WTC11 (cell line): Measurements from ENCODE around the gene PIP. TPM values are rescaled to one million over a fixed set of nuclear protein-coding genes. Genes with fewer than 3 reads are reported as not detected.
"Not testable (repeated sequence)": the region's sequence is repeated elsewhere in the genome, so short reads cannot be mapped to it uniquely, and the experiment has no call there.

Source experiments
- ATAC-seq: fragments of 200-7000 bp; cut with Tn5 transposase; 2 replicates; pipeline ENCODE4 v1.10.0; 2021; ENCODE audit warnings: mild to moderate bottlenecking, moderate library complexity
- CTCF ChIA-PET: fragments of 300-600 bp; sonication (Branson Sonifier 250); formaldehyde crosslinking; loops from one replicate; lab custom pipeline; 2021; ENCODE audit warnings: antibody characterized with exemption; lab: Charles Lee
- POLR2A ChIA-PET: fragments of 350-600 bp; sonication (Branson Sonifier 250); formaldehyde crosslinking; loops from one replicate; lab custom pipeline; 2021; ENCODE audit warnings: antibody characterized with exemption; lab: Charles Lee
- DNase-seq: peaks from one replicate; pipeline ENCODE4 v3.0.0; 2021; ENCODE audit warnings: low spot score
- H3K27ac Mint-ChIP-seq: 2 replicates; pipeline ENCODE4 v1.8.0; 2021; ENCODE audit warnings: mixed read lengths
- H3K27me3 Mint-ChIP-seq: 2 replicates; pipeline ENCODE4 v1.8.0; 2021; ENCODE audit warnings: low read depth, mild to moderate bottlenecking, moderate library complexity, mixed read lengths
- H3K36me3 Mint-ChIP-seq: 2 replicates; pipeline ENCODE4 v1.8.0; 2021; ENCODE audit warnings: mixed read lengths
- H3K4me1 Mint-ChIP-seq: 2 replicates; pipeline ENCODE4 v1.8.0; 2022; ENCODE audit warnings: mixed read lengths
- H3K4me3 Mint-ChIP-seq: 2 replicates; pipeline ENCODE4 v1.8.0; 2021; ENCODE audit warnings: mild to moderate bottlenecking, moderate library complexity, mixed read lengths
- H3K9me3 Mint-ChIP-seq: 2 replicates; pipeline ENCODE4 v1.8.0; 2021; ENCODE audit warnings: mixed read lengths
- AR ChIP-seq: fragments of 250-450 bp; sonication (Bioruptor Pico); IDR thresholded peaks from 2 replicates; pipeline ENCODE4 v1.9.0; 2021; ENCODE audit warnings: mild to moderate bottlenecking
- ELF4 ChIP-seq: sonication (generic); formaldehyde crosslinking; IDR thresholded peaks from 2 replicates; pipeline ENCODE4 v1.8.1; 2022; ENCODE audit warnings: low read depth, mild to moderate bottlenecking, moderate library complexity, missing genetic modification reagents
- FOXK1 ChIP-seq: sonication (generic); formaldehyde crosslinking; IDR thresholded peaks from 2 replicates; pipeline ENCODE4 v1.8.0; 2022; ENCODE audit warnings: mild to moderate bottlenecking, moderate library complexity, missing genetic modification reagents
- JAZF1 ChIP-seq: fragments of 250-450 bp; sonication (Bioruptor Pico); IDR thresholded peaks from 2 replicates; pipeline ENCODE4 v1.9.0; 2021; ENCODE audit warnings: moderate library complexity, mild to moderate bottlenecking, inconsistent platforms
- NFYB ChIP-seq: sonication (generic); formaldehyde crosslinking; conservative IDR thresholded peaks from 2 replicates; pipeline ENCODE4 v1.8.0; 2022; ENCODE audit warnings: low read depth, missing genetic modification reagents
- NR3C1 ChIP-seq: sonication (generic); formaldehyde crosslinking; conservative IDR thresholded peaks from 2 replicates; pipeline ENCODE4 v1.8.1; 2023; ENCODE audit warnings: low read depth, mild to moderate bottlenecking, missing genetic modification reagents
- SP1 ChIP-seq: sonication (generic); formaldehyde crosslinking; conservative IDR thresholded peaks from 2 replicates; pipeline ENCODE4 v1.8.1; 2022; ENCODE audit warnings: missing genetic modification reagents
- STAT6 ChIP-seq: sonication (generic); formaldehyde crosslinking; conservative IDR thresholded peaks from 2 replicates; pipeline ENCODE4 v1.8.1; 2023; ENCODE audit warnings: mild to moderate bottlenecking, low read depth, missing genetic modification reagents, moderate library complexity
- ZNF281 ChIP-seq: sonication (generic); formaldehyde crosslinking; IDR thresholded peaks from 2 replicates; pipeline ENCODE4 v1.8.0; 2023; ENCODE audit warnings: mild to moderate bottlenecking, missing genetic modification reagents
- ZNF317 ChIP-seq: sonication (generic); formaldehyde crosslinking; IDR thresholded peaks from 2 replicates; pipeline ENCODE4 v1.8.1; 2023; ENCODE audit warnings: low read depth, mild to moderate bottlenecking, moderate library complexity, missing genetic modification reagents, borderline replicate concordance
- ZNF396 ChIP-seq: fragments of 250-450 bp; sonication (Bioruptor Pico); IDR thresholded peaks from 2 replicates; pipeline ENCODE4 v1.8.0; 2021; ENCODE audit warnings: mild to moderate bottlenecking, moderate library complexity, borderline replicate concordance
- ZNF671 ChIP-seq: fragments of 250-450 bp; sonication (Bioruptor Pico); IDR thresholded peaks from 2 replicates; pipeline ENCODE4 v1.8.0; 2021; ENCODE audit warnings: mild to moderate bottlenecking
- total RNA-seq: library from RNA; stranded (reverse); gene quantifications from 3 replicates; pipeline ENCODE4 v1.2.3, GENCODE V29; 2021

The PIP gene
- total RNA-seq, 1 experiment from 2014 or later: not detected

- TF ChIP-seq AR (CRISPR knock-in tag) (no peak), JAZF1 (no peak), ZNF281 (CRISPR knock-in tag) (no peak), ZNF671 (CRISPR knock-in tag) (no peak)
Measured at GRCh38 chr7:143120691-143121405, 11.0 kb upstream of the PIP start (continued).

GRCh38 chr7:143123326-143123725 is 8.6 kb upstream of the PIP start:
- H3K27me3 Mint-ChIP-seq, H3K4me3 Mint-ChIP-seq, DNase-seq, H3K27ac Mint-ChIP-seq, ATAC-seq, POLR2A ChIA-PET, CTCF ChIA-PET: not testable (repeated sequence)
- H3K9me3 Mint-ChIP-seq: peaks cover 66% of the 10 kb centered on the region
- peaks cover 12% of the 10 kb centered on the region for H3K4me1 Mint-ChIP-seq
- H3K36me3 Mint-ChIP-seq: peaks cover 34% of the 10 kb centered on the region

- TF ChIP-seq NR3C1 (CRISPR knock-in tag) (no peak), FOXK1 (CRISPR knock-in tag) (no peak), ZNF396 (CRISPR knock-in tag) (no peak), STAT6 (CRISPR knock-in tag) (no peak), SP1 (CRISPR knock-in tag) (no peak), NFYB (no peak), ZNF281 (CRISPR knock-in tag) (no peak), ELF4 (CRISPR knock-in tag) (no peak), ZNF317 (no peak)
- Mint-ChIP-seq H3K27me3 (peaks cover 3% of the 10 kb centered on the region; the same call in 1 of the 2 replicates), H3K4me3 (no peak overlapping the region), H3K4me1 (peaks cover 5% of the 10 kb centered on the region), H3K36me3 (peaks cover 34% of the 10 kb centered on the region), H3K27ac (no peak overlapping the region), H3K9me3 (peaks cover 49% of the 10 kb centered on the region)
- DNase-seq (no peak), ATAC-seq (no peak)
- ChIA-PET CTCF (interaction anchor here (1.2 kb wide), 1 partner anchor 89 kb away, joined by 6 read pairs; no protein-coding TSS in a partner anchor), POLR2A (no interaction called here)
Measured at GRCh38 chr7:143126146-143126545, 5.7 kb upstream of the PIP start.
